IPS-18c (cell line): Measurements from ENCODE around the gene KDELR3.
A peak's percentile ranks its signal among the peaks of the same experiment; 100 is the strongest.

Experiments used
- H3K4me3 ChIP-seq: 2 replicates; pipeline ENCODE4 v1.7.0; 2013; ENCODE audit warnings: low read depth, mild to moderate bottlenecking, low read length, moderate library complexity; ENCODE audit not compliant: insufficient read depth
- H3K9me3 ChIP-seq: one replicate; pipeline ENCODE4 v1.6.1; 2013; ENCODE audit warnings: mild to moderate bottlenecking, low read length, moderate library complexity; ENCODE audit not compliant: control insufficient read depth, insufficient read depth

Gene KDELR3

GRCh38 chr22:38490475-38490874 is 22.6 kb downstream of the KDELR3 start:
- Histone ChIP-seq H3K4me3 (no peak overlapping the region), H3K9me3 (no peaks in the 10 kb centered on the region)

DNA sequence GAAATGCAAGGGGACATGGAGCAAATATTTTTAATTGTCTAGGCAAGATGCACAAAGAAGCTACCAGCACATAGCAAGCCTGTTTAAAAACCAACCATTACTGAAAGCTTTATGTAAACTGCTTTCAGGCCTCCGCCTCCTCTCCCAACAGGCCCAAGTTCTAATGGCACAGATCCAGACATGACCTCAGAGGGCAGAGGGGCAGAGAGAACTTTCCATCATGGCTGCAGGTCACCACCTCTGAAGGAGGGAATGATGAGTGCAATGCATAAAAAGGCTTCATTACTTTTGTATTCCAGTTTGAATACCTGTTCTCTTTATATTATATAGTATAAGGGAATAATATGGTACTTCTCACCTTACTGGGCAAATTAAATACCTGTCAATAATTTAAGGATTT is 23.0 kb downstream of the KDELR3 start:
- Histone ChIP-seq H3K9me3 (no peaks in the 10 kb centered on the region), H3K4me3 (no peak overlapping the region; the same call in 1 of the 2 replicates)

GRCh38 chr22:38491707-38492348 is 23.9 kb downstream of the KDELR3 start:
- Histone ChIP-seq H3K9me3 (no peaks in the 10 kb centered on the region), H3K4me3 (no peak overlapping the region)

GRCh38 chr22:38494498-38494897 is 26.6 kb downstream of the KDELR3 start:
- H3K4me3 ChIP-seq = no peak overlapping the region
- H3K9me3 ChIP-seq = no peaks in the 10 kb centered on the region

- no peaks in the 10 kb centered on the region for H3K9me3 ChIP-seq
- H3K4me3 ChIP-seq = no peak overlapping the region
Measured at GRCh38 chr22:38494939-38495338, 27.0 kb downstream of the KDELR3 start.

- Histone ChIP-seq H3K4me3 (no peak overlapping the region), H3K9me3 (no peaks in the 10 kb centered on the region)
Measured at GRCh38 chr22:38497869-38498268, 30.0 kb downstream of the KDELR3 start.

DNA sequence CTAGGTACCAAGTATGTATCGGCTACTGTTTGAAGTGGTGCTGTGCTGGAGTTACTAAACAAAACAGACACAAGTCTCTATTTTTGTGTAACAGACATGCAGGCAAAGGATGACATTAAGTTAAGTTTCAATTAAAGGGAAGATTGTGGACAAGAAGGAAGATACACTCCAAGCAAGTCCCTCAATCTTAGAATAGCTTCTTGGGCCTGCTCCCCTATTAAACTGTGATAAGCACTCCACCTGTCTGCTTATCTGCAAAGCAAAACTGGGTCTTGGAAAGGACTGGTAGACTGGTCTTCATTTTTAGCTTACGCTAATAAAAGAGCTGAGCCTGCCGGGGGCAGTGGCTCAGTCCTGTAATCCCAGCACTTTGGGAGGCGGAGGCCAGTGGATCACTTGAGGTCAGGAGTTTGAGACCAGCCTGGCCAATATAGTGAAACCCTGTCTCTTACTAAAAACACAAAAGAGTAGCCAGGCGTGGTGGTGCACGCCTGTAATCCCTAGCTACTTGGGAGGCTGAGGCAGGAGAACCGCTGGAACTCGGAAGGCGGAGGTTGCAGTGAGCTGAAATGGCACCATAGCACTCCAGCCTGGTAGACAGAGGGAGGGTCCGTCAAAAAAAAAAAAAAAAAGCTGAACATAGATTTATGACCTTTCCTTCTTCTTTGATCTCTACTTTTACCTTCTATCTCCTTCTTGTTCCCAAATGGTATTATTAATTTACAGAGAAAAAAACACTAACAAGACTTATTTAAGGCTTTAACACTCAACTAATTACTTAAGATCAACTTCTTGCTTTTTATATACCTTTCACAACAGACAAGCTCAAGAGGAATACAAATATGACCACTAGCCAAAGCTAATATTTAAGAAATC is 34.1 kb downstream of the KDELR3 start:
- Histone ChIP-seq H3K4me3 (no peak overlapping the region), H3K9me3 (no peaks in the 10 kb centered on the region)

DNA sequence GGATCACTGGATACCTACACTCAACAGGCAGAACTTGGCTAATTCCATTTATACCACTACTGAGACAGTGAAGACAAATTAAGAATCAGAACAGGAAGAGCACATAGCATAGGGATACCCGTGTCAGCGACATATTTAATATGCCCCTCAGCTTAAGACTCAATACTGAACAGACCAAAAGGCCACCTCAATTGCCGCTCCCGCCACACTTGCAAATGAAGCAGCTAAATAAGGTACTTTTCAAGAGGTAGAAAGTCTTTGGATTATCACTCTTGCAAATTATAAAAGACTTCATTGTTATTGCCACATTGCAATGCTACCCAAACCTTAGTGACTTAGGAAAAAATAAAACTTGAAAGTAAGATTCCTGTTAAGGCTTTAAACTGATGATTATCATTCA is 35.1 kb downstream of the KDELR3 start:
- H3K9me3 ChIP-seq = no peaks in the 10 kb centered on the region
- no peak overlapping the region for H3K4me3 ChIP-seq

GRCh38 chr22:38504731-38505540 is 37.0 kb downstream of the KDELR3 start:
- H3K4me3 ChIP-seq = peak overlapping the region; percentile 91
- no peaks in the 10 kb centered on the region for H3K9me3 ChIP-seq

DNA sequence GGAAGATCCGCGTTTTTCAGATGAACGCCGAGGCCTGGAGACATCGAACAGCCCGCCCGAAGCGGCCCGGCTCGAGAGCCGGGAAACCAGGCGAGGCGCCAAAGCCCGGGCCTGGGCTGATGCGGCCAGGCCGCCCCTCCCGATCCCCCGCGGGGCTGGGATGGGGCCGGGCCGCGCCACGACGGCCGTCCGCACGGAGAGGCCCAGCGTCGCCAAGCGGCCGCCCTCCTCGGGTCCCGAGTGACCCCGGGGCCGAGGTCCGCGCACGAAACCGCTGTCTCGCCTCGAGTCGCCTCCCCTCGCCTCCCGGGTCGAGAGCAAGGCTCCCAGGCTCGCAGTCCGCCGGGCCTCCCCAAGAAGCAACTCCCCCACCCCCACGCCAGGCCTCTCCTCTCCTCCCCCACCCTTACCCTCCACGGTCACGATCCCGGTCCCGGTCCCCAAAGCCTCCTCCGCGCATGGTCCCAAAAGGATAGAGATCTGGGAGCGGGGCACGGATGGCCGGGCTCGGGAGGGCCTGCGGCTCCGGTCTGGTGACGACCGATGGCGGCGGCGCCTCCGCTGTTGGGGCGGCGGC is 37.7 kb downstream of the KDELR3 start:
- H3K9me3 ChIP-seq = no peaks in the 10 kb centered on the region
- H3K4me3 ChIP-seq = peak overlapping the region; percentile 91

GRCh38 chr22:38506118-38506962 is 38.4 kb downstream of the KDELR3 start, which contains the start of gene DDX17:
Gene DDX17, minus strand, starts transcription at chr22:38506311.
- Histone ChIP-seq H3K4me3 (peak within 1 kb of the TSS; percentile 91), H3K9me3 (no peaks in the 10 kb centered on the region)

GRCh38 chr22:38510416-38510970 is 42.6 kb downstream of the KDELR3 start:
- Histone ChIP-seq H3K4me3 (no peak overlapping the region), H3K9me3 (no peaks in the 10 kb centered on the region)

DNA sequence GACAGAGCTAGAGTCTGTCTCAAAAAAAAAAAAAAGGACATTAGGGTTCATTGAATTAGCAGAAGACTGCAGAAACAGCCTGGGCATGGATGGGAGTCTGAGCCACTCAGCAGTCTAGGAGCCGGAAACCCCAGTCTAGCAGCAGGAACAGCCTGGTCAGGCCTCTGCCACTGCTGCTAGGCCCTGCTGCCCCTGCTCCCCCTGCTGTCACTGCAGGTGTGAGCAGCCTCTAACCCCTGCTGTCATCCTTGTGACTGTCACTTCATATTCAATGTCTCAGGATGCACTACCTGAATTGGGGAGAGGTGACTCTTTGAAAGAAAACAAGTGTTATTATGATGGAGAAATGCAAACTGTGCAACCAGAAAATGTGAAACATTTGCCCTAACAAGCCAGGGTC is 45.2 kb downstream of the KDELR3 start:
- Histone ChIP-seq H3K9me3 (no peaks in the 10 kb centered on the region), H3K4me3 (no peak overlapping the region)

DNA sequence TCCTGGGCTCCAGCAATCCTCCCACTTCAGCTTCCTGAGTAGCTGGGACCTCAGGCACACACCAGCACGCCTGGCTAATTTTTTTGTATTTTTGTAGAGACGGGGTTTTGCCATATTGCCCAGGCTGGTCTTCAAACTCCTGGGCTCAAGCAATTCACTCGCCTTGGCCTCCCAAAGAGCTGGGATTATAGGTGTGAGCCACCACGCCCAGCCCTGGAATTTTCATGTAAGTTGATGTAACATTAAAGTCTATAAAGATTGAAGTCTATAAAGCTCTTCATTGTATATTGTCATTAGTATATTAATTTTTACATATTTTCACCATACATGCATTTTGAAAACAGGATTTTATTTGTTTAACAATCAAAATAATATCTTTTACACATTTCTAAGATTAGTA is 50.7 kb downstream of the KDELR3 start:
- no peak overlapping the region for H3K4me3 ChIP-seq

DNA sequence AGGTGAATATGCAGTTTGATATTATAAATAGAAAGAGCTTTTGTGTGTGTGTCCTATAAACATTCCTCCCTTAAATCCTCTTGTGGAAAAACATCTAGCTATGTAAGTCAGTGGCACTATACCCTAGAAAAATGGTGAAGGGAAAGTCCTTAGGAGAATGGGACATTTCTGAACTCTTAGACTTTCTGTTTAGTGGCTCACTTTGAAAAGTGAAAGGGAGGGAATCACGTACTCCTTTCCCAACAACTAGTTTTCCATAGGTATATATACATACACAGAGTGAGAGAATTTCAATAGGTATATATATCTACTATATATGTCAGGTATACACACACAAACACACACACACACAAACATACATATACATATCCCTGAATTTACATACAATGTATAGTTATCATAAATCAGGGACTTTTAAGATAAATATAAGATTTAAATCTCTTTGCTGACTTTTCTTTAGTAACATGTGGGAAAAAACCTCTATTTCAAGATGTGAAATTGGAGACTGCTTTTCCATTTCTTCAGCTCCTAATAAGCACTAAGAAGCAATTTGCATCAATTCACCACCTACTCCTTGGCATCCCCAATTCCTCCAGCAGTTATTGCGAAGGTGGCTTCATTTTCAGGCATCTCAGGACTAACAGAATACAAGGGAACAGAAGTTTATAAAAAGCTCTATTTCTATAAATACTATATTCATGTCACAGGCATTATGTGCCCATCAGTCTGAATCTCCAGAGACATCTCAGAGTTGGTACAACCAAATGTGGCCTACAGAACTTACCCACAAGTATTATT is 51.8 kb downstream of the KDELR3 start:
- Histone ChIP-seq H3K4me3 (no peak overlapping the region), H3K9me3 (no peaks in the 10 kb centered on the region)

More for the DNA sequence above, 50.7 kb downstream of the KDELR3 start:
- H3K9me3 ChIP-seq = no peaks in the 10 kb centered on the region

DNA sequence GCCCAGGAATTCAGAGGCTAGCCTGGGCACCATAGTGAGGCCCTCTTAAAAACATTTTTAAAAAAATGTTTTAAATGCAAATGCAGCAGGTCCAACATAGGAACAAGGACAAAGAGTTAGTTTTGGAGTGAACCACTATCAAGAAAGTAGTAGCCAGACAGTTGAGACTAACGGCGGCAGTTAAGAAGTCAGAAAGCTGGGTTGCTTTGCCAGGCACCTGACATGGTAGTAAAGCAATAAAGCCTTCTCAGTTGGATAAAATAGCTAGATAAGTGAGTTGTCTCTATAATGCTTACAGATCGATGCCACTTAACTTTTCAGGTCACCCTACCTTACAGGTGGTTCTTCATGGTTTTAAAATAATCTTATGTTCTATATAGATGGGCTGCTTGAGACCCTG is 55.1 kb downstream of the KDELR3 start:
- Histone ChIP-seq H3K9me3 (no peaks in the 10 kb centered on the region), H3K4me3 (no peak overlapping the region)
